H1 (cell line): Measurements from ENCODE around the gene DGCR6. TPM values are rescaled to one million over a fixed set of nuclear protein-coding genes. Genes with fewer than 3 reads are reported as not detected.

Experiments used
- NANOG ChIP-seq: IDR thresholded peaks from 2 replicates; pipeline ENCODE4 v1.6.1; 2011; ENCODE audit warnings: low read length, low read depth, mild to moderate bottlenecking, inconsistent platforms; ENCODE audit not compliant: insufficient read depth, poor library complexity, severe bottlenecking
- RBBP5 ChIP-seq: IDR thresholded peaks from 2 replicates; pipeline ENCODE4 v1.7.1; 2012; ENCODE audit warnings: low read depth, mild to moderate bottlenecking, inconsistent platforms, low read length, moderate library complexity, borderline replicate concordance
- RNF2 ChIP-seq: fragments of 200-900, 300-1000 bp; sonication (generic); IDR thresholded peaks from 2 replicates; pipeline ENCODE4 v1.7.1; 2016; ENCODE audit warnings: borderline replicate concordance, low read depth, mild to moderate bottlenecking, antibody characterized with exemption, low read length; ENCODE audit not compliant: poor library complexity, severe bottlenecking; ENCODE audit errors: missing control alignments
- TBP ChIP-seq: IDR thresholded peaks from 2 replicates; pipeline ENCODE4 v1.6.1; 2011; ENCODE audit warnings: low read depth, low read length, improper control_type of control experiment
- polyA plus RNA-seq, 7 experiments: library from polyadenylated mRNA; depleted of rRNA in 3 of 7; stranded (reverse) in 5 of 7; unstranded in 2 of 7; fragments of >200 nt in 5 of 7; fragments of 200-250 nt in 2 of 7; gene quantifications; 1 replicate in 5 of 7; 2 replicates in 1 of 7; 4 replicates in 1 of 7; pipeline versions ENCODE4 v1.2.1 to v1.2.3, GENCODE V29; 2011 to 2013; ENCODE audit warnings: missing spikeins in 2 of 7, mixed read lengths in 2 of 7
- total RNA-seq: library from RNA; stranded (reverse); fragmentation: NEBNext Ultra II Directional; extraction: Animal tissue kit (Norgen Biotek cat#: 25700); gene quantifications from 2 replicates; pipeline ENCODE4 v1.2.1, GENCODE V29; 2021
- TF ChIP-seq, protein P1 (sequence below): IDR thresholded peaks from 2 replicates; pipeline ENCODE4 v1.6.1; 2011; ENCODE audit warnings: low read length, improper control_type of control experiment
- TF ChIP-seq, protein P2 (sequence below): fragments of 300-600 bp; sonication (generic); IDR thresholded peaks from 2 replicates; pipeline ENCODE4 v1.7.1; 2012; ENCODE audit warnings: low read length, moderate library complexity, mild to moderate bottlenecking, inconsistent platforms; ENCODE audit not compliant: insufficient replicate concordance

DGCR6 gene
- total and polyA plus RNA-seq, 2 of the 8 experiments (the other 6 are each of a cell fraction or from before 2014, with no cell fraction given): 0.82 to 1.7 TPM

DNA sequence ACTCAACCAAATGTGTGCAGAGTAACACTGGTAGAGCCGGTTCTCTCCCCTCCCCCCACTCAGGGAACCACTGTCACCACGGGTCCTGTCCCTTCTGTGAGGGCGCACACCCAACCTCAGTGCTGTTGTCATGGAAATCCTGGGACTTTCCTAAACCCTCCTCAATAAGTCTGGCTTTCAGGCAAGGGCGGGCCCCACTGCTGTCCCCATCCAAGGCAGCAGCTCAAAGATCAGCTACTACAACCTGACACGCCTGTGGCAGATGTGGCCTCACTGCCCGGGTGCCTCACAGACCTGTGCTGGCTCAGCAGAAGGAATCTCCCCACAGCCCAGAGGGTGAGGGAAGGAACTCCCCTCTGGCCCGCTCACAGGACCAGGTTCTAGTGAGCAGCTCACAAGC, 27.8 kb downstream of the DGCR6 start (continued):
- no peak for TF ChIP-seq NANOG
- no peak for TF ChIP-seq RBBP5
- no peak for TF ChIP-seq TBP
- TF ChIP-seq, protein P1, sequence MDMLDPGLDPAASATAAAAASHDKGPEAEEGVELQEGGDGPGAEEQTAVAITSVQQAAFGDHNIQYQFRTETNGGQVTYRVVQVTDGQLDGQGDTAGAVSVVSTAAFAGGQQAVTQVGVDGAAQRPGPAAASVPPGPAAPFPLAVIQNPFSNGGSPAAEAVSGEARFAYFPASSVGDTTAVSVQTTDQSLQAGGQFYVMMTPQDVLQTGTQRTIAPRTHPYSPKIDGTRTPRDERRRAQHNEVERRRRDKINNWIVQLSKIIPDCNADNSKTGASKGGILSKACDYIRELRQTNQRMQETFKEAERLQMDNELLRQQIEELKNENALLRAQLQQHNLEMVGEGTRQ: no peak
- TF ChIP-seq, protein P2, sequence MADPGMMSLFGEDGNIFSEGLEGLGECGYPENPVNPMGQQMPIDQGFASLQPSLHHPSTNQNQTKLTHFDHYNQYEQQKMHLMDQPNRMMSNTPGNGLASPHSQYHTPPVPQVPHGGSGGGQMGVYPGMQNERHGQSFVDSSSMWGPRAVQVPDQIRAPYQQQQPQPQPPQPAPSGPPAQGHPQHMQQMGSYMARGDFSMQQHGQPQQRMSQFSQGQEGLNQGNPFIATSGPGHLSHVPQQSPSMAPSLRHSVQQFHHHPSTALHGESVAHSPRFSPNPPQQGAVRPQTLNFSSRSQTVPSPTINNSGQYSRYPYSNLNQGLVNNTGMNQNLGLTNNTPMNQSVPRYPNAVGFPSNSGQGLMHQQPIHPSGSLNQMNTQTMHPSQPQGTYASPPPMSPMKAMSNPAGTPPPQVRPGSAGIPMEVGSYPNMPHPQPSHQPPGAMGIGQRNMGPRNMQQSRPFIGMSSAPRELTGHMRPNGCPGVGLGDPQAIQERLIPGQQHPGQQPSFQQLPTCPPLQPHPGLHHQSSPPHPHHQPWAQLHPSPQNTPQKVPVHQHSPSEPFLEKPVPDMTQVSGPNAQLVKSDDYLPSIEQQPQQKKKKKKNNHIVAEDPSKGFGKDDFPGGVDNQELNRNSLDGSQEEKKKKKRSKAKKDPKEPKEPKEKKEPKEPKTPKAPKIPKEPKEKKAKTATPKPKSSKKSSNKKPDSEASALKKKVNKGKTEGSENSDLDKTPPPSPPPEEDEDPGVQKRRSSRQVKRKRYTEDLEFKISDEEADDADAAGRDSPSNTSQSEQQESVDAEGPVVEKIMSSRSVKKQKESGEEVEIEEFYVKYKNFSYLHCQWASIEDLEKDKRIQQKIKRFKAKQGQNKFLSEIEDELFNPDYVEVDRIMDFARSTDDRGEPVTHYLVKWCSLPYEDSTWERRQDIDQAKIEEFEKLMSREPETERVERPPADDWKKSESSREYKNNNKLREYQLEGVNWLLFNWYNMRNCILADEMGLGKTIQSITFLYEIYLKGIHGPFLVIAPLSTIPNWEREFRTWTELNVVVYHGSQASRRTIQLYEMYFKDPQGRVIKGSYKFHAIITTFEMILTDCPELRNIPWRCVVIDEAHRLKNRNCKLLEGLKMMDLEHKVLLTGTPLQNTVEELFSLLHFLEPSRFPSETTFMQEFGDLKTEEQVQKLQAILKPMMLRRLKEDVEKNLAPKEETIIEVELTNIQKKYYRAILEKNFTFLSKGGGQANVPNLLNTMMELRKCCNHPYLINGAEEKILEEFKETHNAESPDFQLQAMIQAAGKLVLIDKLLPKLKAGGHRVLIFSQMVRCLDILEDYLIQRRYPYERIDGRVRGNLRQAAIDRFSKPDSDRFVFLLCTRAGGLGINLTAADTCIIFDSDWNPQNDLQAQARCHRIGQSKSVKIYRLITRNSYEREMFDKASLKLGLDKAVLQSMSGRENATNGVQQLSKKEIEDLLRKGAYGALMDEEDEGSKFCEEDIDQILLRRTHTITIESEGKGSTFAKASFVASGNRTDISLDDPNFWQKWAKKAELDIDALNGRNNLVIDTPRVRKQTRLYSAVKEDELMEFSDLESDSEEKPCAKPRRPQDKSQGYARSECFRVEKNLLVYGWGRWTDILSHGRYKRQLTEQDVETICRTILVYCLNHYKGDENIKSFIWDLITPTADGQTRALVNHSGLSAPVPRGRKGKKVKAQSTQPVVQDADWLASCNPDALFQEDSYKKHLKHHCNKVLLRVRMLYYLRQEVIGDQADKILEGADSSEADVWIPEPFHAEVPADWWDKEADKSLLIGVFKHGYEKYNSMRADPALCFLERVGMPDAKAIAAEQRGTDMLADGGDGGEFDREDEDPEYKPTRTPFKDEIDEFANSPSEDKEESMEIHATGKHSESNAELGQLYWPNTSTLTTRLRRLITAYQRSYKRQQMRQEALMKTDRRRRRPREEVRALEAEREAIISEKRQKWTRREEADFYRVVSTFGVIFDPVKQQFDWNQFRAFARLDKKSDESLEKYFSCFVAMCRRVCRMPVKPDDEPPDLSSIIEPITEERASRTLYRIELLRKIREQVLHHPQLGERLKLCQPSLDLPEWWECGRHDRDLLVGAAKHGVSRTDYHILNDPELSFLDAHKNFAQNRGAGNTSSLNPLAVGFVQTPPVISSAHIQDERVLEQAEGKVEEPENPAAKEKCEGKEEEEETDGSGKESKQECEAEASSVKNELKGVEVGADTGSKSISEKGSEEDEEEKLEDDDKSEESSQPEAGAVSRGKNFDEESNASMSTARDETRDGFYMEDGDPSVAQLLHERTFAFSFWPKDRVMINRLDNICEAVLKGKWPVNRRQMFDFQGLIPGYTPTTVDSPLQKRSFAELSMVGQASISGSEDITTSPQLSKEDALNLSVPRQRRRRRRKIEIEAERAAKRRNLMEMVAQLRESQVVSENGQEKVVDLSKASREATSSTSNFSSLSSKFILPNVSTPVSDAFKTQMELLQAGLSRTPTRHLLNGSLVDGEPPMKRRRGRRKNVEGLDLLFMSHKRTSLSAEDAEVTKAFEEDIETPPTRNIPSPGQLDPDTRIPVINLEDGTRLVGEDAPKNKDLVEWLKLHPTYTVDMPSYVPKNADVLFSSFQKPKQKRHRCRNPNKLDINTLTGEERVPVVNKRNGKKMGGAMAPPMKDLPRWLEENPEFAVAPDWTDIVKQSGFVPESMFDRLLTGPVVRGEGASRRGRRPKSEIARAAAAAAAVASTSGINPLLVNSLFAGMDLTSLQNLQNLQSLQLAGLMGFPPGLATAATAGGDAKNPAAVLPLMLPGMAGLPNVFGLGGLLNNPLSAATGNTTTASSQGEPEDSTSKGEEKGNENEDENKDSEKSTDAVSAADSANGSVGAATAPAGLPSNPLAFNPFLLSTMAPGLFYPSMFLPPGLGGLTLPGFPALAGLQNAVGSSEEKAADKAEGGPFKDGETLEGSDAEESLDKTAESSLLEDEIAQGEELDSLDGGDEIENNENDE: no peak
- no peak for TF ChIP-seq RNF2
